Stimulated activated CD4-positive, alpha-beta T cell treated with anti-CD3 and anti-CD28 coated beads, Interleukin-1b, Interleukin-23, amount 100 ng/mL, for 24 hours (primary cell): Measurements from ENCODE around the gene ACSL1.
A peak's percentile ranks its signal among the peaks of the same experiment; 100 is the strongest.
"Not testable (repeated sequence)": the region's sequence is repeated elsewhere in the genome, so short reads cannot be mapped to it uniquely, and the experiment has no call there.

Experiments used
- DNase-seq, 4 experiments: peaks; one replicate each; pipeline ENCODE4 v3.0.0-alpha.2; 2020; ENCODE audit warnings: low read depth in 4 of 4, low spot score in 1 of 4

ACSL1 gene

GRCh38 chr4:184793735-184794355 lies 31.9 kb downstream of the ACSL1 start:
- DNase-seq: no peak

DNA sequence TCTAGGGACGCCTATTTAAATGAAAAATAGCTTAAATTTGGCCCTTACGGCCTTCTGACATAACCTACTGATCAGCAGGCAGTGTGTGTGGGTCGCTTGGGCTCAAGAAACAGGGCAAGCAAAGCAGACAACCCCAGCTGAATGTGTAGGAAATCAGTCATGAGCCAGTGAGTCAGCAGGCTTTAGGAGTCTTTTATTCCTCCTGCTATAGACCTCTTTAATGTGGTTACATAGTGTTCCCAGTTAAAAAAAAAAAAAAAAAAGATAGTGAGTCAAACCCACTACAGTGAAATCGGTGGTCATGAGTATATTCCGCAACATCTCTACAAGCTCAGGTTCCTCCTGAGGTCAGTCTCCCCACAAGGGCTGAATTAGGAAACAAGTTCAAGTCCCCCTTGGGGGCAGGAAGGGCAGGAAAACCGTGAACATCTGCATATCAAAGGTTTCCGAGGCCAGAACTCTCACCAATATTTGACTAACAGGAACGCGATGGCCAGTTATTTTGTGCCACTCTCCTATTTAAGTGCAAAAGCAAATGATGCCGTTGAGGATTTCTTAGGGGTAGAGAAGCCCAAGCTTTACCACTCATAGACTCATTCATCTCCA lies 32.7 kb downstream of the ACSL1 start:
- DNase-seq: peak in 2 of 4 experiments; percentile 21 to 36

GRCh38 chr4:184792334-184792733 lies 33.4 kb downstream of the ACSL1 start:
- DNase-seq: no peak

DNA sequence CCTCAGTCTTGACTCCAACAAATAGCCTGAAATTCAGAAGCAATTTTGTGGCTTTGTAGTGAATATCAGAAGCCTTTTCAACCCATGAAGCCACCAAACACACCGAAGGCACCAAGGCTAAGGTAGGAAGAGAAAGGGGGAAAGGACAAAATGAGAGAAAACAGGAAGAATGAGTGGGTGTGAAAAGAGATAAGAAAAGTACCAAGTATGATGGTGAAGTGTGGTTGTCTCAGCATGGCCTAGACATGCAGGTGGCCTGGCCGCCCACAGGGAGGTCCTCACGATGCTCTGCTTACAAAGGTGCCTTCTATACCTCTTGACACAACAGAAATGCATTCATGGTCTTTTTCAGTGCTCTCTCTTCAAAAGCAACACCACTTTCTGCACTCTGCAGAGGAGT lies 34.9 kb downstream of the ACSL1 start:
- no peak for DNase-seq

DNA sequence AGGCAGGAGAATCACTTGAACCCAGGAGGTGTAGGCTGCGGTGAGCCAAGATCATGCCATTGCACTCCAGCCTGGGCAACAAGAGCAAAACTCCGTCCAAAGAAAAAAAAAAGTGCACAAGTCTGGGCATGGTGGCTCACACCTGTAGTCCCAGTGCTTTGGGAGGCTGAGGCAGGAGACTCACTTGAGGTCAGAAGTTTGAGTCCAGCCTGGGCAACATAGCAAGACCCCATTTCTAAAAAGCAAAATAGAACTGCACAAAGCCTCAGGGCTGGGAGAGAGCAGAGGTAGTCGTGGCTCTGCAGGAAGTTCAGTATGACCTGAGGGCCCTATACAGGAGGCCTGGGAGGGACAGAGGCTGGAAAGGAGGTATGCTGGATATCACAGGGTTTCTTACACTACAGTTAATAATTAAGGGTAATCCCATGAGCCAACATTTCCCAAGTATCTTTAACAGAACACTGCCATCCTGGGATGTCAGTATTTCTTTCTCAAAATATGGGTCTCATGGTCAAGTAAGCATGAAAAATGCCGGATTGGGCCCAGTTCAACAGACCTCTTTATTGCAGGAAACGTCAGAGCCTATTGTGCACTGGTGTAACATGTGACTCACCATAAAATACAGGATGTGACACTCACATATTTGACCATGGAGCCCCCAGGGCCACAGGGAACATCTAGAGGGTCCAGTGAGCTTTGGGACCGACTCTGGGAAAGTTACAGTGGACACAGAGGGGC lies 37.8 kb downstream of the ACSL1 start:
- no peak for DNase-seq

- no peak for DNase-seq
These were observed 40.0 kb downstream of the ACSL1 start for GRCh38 chr4:184785813-184786212.

DNA sequence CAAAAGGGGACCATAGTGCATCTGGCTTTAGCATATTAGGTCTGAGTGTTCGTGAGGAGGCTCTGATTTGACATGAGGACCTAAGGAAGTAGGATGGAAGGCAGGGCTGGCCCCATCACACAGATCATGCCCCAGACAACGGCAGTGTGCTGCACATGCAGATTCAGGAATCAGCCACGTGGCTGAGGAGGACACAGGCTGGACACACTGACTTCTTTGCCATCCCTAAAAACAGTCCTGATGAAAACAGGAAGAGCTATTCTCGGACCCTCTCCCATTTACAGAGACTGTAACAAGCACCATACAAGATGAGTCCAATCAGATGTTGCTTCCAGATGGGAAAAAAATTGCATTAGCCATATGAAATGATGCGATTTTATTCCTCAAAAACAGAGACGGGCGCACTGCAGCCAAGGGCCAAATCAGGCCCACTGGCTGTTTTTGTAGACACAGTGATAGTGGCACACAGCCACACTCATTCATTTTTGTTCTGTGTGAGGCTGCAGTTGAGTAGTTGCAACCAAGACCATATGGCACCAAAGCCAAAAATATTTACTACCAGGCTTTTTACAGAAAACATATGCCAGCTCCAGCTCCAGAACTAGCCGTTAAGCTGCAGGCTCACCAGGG lies 41.0 kb downstream of the ACSL1 start:
- no peak for DNase-seq

DNA sequence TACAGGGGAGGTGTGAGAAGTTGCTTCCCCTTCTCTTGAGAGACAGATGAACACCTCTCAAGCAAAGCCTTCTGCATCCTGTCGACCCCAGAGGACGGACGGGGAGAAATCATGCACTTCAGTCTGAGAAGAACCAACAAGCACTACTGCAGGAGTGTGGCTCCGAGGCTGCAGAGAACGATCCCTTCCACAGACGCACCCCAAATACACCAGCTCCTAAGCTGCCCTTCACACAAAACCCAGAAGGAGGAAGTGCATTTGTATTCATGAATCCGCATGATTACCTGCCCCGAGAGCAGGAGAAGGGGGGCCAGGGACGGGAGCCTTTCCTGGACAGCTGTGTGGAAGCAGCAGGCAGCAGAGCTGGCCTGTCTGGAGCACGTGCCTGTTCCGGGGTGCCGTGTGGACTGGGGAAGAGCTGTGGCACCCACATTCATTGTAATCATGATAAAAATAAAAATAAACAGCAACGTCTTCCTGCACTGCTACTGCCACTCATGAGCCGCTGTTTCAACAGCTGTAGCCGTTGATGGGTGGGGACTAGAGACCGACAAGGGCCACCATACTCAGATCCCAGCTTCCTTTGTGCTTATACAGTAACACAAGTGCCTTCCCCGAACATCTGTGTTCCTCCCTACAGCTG lies 42.9 kb downstream of the ACSL1 start:
- no peak for DNase-seq

- not testable (repeated sequence) for DNase-seq
These were observed 46.6 kb downstream of the ACSL1 start for GRCh38 chr4:184779160-184779559.

- no peak for DNase-seq
These were observed 47.4 kb downstream of the ACSL1 start for GRCh38 chr4:184778325-184778724.

DNA sequence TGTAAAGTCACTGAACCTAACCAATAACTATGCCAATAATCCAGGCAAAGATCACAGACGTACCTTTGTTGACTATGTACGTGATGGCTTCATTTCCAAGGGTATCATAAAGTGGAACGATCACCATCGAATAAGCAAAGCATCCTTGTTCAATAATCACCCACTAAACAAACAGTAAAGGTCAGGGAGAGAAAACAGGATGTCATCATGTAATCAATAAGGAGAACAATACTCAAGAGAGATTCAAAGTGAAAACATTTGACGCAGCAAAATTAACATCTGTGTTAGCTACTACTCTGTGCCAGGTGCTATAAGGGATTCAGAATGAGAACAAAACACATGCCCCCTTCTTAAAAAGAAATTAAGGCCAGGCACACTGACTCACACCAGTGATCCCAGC lies 48.9 kb downstream of the ACSL1 start:
- no peak for DNase-seq

GRCh38 chr4:184775854-184776555 lies 49.8 kb downstream of the ACSL1 start:
- no peak for DNase-seq

DNA sequence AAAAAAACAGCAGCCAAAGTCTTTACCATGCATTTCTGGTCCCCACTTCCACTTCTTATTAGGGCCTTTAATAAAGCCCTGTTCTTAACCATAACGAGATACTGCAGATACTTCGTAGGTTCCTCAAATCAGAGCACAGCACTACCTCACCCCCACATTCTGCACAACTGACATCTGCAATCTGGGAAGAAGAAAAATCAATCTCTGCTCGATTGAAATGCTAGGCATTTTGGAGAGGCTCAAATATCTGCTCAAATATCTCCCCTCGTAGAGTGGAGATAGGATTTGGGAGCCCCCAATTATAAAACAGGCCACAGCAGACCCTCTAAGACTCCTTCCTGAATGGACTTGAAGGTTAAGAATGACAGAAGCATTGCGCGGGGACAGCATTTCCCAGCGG lies 51.6 kb downstream of the ACSL1 start:
- no peak for DNase-seq

DNA sequence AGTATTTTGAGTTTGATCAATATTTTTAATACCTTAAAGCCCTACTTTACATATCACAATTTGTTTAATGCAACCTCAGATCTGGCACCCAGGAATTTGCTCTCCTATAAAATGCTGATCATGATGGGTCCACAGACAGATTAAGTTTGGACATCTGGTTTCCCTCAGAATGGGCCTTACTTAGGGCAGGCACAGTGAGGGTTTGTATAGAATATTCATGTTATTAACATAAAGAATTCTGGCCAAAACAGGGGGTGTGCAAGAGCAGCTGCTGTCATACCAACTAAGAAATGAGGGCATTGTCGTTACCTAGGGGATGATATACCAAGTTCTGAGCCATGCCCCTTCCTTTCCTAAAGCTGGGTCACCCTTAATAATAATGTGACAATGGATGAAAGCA lies 54.4 kb downstream of the ACSL1 start:
- DNase-seq: no peak

GRCh38 chr4:184769141-184769765 lies 56.5 kb downstream of the ACSL1 start:
- DNase-seq: no peak

DNA sequence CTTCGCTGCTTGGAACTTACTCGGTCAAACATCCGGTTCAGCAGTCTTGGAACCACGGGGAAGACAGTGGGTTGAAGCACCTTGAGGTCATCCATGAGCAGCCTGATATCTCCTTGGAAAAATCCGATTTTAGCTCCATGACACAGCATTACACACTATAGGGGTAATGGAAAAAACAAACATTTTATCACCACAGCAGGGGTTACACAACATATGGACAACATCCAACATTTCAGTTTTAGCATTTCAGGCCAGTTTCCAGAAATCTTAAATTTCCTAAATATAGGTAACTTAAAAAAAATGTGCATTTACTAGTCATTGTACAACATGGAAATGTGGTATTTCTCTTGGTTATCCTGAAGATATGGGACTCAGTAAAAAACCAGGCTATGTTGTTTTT lies 57.5 kb downstream of the ACSL1 start:
- DNase-seq: no peak

- DNase-seq: no peak
These were observed 59.3 kb downstream of the ACSL1 start for GRCh38 chr4:184766446-184766845.

DNA sequence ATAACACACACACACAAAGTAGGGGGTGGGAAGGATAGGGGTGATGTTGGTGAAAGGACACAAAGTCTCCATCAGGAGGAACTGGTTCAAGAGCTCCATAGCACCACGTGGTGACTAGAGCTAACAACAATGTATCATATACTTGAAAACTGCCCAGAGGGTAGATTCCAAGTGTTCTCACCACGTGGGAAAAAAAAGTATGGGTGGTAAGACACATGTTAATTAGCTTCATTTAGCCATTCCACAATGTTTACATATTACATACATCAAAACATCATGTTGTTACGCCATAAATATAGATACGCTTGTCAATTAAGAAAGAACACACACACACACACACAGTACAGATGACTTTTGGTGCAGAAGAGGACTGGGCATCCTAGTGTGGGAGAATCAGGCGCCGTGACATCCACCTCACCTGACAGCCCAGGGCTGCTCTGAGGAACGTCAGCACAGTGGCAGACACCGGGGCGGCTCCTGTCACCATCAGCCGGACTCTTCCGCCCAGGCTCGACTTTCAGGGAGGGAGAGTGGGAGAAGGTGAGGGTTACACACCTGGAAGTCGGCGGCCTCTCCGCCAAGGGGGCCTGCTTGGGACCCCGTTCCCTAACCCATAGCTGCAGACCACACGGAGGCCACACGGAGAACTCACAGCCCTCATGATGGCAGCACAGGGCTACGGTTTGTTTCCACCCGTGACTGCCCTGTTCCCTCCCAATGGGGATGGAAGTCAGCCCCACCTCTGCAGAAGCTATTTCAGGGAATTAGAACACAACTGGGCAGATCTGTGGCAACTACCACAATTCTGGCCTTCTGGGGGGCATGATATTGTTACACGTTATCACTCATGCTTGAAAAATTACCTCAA lies 60.1 kb downstream of the ACSL1 start:
- DNase-seq: no peak

DNA sequence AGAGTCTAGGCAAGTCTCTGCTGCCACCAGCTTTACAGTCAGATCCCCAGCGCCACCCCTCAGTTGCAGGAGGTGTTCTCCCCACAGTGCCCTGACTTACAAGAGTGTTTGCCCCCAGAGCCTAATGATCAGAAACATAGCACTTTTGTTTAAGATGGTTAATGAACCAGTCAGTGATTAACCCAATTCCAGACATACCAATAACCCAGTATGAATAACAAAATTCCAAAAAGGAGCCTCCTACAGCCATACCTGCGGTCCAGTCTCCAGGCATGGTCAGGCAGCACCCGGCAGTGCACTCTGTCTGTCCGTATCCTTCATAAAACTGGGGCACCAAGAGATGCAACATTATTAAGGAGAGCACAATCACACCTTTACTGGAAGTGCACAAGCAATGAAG lies 61.2 kb downstream of the ACSL1 start:
- DNase-seq: no peak
